HG02623 (cell line): ENCODE results near the gene NPIPA7.
"Not testable (repeated sequence)": the region's sequence is repeated elsewhere in the genome, so short reads cannot be mapped to it uniquely, and the experiment has no call there.

Experiments used
- ATAC-seq: cut with Tn5 transposase; IDR thresholded peaks from one replicate; pipeline ENCODE4 v1.9.1; 2021; ENCODE audit warnings: moderate library complexity; ENCODE audit not compliant: unreplicated experiment

Gene NPIPA7

DNA sequence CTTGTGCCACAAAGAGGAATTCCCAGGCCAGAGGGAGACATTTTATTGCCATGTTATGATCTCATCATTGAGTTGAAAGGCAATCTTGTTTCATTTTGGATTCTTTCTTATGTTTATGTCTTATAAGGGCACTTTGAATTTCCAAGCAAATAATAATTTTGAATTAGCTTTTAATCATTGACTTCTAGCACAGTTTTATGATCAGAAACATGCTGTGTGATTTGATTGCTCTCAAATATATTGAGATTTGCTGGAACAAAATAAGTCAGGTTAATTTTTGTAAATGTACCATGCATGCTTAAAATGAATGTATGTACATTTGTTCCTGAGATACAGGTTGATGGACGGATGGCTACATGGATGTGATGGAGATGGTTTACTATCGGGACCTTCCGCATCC lies at the start of gene NPIPA7:
Gene NPIPA7 (plus strand): TSS at position 301 of the 400 bp plus-strand sequence. CDS start 105 bp downstream, outside the sequence.
- ATAC-seq: not testable (repeated sequence)

DNA sequence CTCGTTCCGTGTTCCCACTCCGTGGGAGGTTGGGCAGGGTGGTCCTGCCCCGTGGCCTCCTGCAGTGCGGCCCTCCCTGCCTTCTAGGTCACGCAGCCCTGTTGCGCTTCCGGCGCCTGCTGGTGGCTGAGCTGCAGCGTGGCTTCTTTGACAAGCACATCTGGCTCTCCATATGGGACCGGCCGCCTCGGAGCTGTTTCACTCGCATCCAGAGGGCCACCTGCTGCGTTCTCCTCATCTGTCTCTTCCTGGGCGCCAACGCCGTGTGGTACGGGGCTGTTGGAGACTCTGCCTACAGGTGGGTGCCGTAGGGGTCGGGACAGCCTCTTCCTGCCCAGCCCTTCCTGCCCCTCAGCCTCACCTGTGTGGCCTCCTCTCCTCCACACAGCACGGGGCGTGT lies 47.5 kb upstream of the NPIPA7 start:
- not testable (repeated sequence) for ATAC-seq

DNA sequence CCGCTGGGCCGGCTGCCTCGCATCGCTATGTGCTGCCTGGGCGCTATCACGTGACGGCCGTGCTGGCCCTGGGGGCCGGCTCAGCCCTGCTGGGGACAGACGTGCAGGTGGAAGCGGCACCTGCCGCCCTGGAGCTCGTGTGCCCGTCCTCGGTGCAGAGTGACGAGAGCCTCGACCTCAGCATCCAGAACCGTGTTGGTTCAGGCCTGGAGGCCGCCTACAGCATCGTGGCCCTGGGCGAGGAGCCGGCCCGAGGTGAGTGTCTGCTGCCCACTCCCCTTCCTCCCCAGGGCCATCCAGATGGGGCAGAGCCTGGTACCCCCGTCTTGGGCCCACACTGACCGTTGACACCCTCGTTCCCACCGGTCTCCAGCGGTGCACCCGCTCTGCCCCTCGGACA lies 21.4 kb upstream of the NPIPA7 start:
- not testable (repeated sequence) for ATAC-seq

DNA sequence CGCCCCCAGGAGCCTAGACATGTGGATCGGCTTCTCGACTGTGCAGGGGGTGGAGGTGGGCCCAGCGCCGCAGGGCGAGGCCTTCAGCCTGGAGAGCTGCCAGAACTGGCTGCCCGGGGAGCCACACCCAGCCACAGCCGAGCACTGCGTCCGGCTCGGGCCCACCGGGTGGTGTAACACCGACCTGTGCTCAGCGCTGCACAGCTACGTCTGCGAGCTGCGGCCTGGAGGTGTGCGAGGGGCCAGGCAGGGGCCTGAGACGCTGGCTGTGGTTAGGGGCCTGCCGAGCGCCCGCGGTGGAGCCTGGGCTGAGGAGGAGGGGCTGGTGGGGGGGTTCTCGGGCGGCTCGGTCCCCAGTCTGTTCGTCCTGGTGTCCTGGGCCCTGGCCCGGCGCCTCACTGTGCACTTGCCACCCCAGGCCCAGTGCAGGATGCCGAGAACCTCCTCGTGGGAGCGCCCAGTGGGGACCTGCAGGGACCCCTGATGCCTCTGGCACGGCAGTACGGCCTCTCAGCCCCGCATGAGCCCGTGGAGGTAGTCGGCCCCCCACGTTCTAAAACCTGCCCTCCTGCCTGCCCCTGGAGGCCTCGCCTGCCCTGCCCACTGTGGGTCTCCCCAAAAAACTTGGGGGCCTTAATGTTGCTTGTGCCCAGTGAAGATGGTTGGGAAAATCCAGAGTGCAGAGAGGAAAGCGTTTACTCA lies 20.2 kb upstream of the NPIPA7 start:
- ATAC-seq: not testable (repeated sequence)

DNA sequence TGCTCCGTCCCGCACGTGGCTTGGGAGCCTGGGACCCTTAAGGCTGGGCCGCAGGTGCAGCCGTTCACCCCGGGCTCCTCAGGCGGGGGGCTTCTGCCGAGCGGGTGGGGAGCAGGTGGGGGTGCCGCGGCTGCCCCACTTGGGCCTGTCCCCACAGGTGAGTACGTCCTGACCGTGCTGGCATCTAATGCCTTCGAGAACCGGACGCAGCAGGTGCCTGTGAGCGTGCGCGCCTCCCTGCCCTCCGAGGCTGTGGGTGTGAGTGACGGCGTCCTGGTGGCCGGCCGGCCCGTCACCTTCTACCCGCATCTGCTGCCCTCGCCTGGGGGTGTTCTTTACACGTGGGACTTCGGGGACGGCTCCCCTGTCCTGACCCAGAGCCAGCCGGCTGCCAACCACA lies 15.3 kb upstream of the NPIPA7 start:
- ATAC-seq: not testable (repeated sequence)

DNA sequence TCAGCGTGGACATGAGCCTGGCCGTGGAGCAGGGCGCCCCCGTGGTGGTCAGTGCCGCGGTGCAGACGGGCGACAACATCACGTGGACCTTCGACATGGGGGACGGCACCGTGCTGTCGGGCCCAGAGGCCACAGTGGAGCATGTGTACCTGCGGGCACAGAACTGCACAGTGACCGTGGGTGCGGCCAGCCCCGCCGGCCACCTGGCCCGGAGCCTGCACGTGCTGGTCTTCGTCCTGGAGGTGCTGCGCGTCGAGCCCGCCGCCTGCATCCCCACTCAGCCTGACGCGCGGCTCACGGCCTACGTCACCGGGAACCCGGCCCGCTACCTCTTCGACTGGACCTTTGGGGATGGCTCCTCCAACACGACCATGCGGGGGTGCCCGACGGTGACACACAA lies 14.8 kb upstream of the NPIPA7 start:
- not testable (repeated sequence) for ATAC-seq

DNA sequence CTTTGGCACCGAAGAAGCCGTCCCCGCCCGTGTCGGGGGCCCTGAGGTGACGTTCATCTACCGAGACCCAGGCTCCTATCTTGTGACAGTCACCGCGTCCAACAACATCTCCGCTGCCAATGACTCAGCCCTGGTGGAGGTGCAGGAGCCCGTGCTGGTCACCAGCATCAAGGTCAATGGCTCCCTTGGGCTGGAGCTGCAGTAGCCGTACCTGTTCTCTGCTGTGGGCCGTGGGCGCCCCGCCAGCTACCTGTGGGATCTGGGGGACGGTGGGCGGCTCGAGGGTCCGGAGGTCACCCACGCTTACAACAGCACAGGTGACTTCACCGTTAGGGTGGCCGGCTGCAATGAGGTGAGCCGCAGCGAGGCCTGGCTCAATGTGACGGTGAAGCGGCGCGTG lies 14.2 kb upstream of the NPIPA7 start:
- not testable (repeated sequence) for ATAC-seq

DNA sequence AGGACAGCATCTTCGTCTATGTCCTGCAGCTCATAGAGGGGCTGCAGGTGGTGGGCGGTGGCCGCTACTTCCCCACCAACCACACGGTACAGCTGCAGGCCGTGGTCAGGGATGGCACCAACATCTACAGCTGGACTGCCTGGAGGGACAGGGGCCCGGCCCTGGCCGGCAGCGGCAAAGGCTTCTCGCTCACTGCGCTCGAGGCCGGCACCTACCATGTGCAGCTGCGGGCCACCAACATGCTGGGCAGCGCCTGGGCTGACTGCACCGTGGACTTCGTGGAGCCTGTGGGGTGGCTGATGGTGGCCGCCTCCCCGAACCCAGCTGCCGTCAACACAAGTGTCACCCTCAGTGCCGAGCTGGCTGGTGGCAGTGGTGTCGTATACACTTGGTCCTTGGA lies 13.6 kb upstream of the NPIPA7 start:
- not testable (repeated sequence) for ATAC-seq

DNA sequence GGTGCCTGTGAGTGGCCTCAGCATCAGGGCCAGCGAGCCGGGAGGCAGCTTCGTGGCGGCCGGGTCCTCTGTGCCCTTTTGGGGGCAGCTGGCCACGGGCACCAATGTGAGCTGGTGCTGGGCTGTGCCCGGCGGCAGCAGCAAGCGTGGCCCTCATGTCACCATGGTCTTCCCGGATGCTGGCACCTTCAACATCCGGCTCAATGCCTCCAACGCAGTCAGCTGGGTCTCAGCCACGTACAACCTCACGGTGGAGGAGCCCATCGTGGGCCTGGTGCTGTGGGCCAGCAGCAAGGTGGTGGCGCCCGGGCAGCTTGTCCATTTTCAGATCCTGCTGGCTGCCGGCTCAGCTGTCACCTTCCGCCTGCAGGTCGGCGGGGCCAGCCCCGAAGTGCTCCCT lies 13.1 kb upstream of the NPIPA7 start:
- ATAC-seq: not testable (repeated sequence)

DNA sequence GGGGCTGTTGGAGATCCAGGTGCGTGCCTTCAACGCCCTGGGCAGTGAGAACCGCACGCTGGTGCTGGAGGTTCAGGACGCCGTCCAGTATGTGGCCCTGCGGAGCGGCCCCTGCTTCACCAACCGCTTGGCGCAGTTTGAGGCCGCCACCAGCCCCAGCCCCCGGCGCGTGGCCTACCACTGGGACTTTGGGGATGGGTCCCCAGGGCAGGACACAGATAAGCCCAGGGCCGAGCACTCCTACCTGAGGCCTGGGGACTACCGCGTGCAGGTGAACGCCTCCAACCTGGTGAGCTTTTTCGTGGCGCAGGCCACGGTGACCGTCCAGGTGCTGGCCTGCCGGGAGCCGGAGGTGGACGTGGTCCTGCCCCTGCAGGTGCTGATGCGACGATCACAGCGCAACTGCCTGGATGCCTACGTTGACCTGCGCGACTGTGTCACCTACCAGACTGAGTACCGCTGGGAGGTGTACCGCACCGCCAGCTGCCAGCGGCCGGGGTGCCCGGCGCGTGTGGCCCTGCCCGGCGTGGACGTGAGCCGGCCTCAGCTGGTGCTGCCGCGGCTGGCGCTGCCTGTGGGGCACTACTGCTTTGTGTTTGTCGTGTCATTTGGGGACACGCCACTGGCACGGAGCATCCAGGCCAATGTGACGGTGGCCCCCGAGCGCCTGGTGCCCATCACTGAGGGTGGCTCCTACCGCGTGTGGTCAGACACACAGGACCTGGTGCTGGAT lies 12.2 kb upstream of the NPIPA7 start:
- ATAC-seq: not testable (repeated sequence)

DNA sequence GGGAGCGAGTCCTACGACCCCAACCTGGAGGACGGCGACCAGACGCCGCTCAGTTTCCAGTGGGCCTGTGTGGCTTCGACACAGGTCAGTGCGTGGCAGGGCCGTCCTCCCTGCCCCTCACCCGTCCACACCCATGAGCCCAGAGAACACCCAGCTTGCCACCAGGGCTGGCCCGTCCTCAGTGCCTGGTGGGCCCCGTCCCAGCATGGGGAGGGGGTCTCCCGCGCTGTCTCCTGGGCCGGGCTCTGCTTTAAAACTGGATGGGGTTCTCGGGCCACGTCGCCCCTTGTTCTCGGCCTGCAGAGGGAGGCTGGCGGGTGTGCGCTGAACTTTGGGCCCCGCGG lies 11.7 kb upstream of the NPIPA7 start:
- ATAC-seq: not testable (repeated sequence)

DNA sequence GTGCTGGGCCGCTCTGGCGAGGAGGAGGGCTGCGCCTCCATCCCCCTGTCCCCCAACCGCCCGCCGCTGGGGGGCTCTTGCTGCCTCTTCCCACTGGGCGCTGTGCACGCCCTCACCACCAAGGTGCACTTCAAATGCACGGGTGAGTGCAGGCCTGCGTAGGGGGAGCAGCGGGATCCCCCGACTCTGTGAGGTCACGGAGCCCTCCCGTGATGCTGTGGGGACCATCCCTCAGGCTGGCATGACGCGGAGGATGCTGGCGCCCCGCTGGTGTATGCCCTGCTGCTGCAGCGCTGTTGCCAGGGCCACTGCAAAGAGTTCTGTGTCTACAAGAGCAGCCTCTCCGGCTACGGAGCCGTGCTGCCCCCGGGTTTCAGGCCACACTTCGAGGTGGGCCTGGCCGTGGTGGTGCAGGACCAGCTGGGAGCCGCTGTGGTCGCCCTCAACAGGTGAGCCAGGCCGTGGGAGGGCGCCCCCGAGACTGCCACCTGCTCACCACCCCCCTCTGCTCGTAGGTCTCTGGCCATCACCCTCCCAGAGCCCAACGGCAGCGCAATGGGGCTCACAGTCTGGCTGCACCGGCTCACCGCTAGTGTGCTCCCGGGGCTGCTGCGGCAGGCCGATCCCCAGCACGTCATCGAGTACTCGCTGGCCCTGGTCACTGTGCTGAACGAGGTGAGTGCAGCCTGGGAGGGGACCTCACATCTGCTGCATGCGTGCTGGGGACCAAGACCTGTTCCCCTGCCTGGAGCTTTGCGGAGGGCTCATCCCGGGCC lies 9.7 kb upstream of the NPIPA7 start:
- ATAC-seq: not testable (repeated sequence)

DNA sequence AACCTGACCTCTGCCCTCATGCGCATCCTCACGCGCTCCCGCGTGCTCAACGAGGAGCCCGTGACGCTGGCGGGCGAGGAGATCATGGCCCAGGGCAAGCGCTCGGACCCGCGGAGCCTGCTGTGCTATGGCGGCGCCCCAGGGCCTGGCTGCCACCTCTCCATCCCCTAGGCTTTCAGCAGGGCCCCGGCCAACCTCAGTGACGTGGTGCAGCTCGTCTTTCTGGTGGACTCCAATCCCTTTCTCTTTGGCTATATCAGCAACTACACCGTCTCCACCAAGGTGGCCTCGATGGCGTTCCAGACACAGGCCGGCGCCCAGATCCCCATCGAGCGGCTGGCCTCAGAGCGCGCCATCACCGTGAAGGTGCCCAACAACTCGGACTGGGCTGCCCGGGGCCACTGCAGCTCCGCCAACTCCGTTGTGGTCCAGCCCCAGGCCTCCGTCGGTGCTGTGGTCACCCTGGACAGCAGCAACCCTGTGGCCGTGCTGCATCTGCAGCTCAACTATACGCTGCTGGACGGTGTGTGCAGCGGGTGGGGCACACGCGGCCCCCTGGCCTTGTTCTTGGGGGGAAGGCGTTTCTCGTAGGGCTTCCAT lies 7.7 kb upstream of the NPIPA7 start:
- ATAC-seq: not testable (repeated sequence)

DNA sequence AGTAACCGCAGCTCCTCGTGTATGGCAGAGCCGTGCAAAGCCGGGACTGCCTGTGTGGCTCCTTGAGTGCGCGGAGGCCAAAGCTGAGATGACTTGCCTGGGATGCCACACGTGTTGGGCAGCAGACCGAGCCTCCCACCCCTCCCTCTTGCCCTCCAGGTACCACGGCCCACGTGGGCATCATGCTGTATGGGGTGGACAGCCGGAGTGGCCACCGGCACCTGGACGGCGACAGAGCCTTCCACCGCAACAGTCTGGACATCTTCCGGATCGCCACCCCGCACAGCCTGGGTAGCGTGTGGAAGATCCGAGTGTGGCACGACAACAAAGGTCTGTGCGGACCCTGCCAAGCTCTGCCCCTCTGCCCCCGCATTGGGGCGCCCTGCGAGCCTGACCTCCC lies 4.7 kb upstream of the NPIPA7 start:
- ATAC-seq: not testable (repeated sequence)

DNA sequence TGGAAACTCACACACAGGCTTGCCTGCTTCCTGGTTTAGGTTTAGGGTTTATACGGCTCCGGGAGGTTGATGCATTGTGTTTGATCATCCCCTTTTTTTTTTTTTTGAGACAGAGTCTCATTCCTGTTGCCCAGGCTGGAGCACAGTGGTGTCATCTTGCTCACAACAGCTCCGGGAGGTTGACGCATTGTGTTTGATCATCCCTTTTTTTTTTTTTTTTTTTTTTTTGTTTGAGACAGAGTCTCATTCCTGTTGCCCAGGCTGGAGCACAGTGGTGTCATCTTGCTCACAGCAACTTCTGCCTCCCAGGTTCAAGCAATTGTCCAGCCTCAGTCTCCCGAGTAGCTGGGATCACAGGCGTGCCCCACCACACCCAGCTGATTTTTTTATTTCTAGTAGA lies 20.7 kb downstream of the NPIPA7 start:
- ATAC-seq: not testable (repeated sequence)

DNA sequence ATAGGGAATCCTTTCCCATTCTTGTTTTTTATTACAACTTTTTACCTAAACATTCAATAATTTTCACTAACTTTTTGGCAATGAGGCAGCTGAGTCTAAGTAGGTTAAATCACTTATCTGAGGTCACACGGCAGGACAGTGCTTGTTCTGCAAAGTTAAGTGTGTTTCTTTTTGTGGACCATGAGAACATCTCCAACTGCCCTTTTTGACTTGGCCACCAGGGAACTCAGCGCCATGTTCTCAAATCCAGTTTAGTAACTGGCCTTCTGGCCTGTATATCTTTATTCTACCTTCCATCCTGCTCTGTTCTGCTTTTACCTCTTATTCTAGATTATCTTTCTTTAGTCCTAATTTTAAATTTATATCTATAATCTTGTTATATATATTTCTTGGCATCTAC lies 23.4 kb downstream of the NPIPA7 start:
- ATAC-seq: not testable (repeated sequence)

DNA sequence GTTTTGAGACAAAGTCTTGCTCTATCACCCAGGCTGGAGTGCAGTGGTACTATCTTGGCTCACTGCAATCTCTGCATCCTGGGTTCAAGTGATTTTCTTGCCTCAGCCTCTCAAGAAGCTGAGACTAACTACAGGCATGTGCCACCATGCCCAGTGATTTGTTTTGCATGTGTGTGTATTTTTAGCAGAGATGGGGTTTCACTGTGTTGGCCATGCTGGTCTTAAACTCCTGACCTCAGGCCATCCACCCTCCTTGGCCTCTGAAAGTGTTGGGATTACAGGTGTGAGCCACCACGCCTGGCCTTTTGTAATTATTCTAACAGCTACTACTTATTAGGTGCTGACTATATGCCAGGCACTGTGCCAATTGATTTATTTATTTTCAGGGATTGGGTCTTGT lies 25.3 kb downstream of the NPIPA7 start:
- not testable (repeated sequence) for ATAC-seq

DNA sequence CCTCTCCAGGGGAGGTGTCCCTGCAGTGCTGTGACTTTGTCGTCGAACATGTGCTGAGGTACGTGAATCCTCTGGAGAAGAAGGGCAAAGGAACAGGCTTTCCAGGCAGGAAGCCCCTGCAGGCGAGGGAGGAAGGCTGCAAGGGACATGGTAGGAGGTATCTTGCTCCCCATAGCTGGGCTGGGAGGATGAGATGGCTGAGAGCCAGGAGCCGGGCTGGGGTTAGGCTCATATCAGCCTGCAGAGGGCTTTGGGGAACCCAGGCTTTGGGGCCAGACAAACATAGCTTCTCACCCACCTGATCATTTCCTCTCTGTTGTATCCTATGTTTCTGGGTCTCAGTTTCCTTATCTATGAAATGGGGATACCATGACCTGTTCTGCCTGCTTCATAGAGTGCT lies 26.5 kb downstream of the NPIPA7 start:
- not testable (repeated sequence) for ATAC-seq

DNA sequence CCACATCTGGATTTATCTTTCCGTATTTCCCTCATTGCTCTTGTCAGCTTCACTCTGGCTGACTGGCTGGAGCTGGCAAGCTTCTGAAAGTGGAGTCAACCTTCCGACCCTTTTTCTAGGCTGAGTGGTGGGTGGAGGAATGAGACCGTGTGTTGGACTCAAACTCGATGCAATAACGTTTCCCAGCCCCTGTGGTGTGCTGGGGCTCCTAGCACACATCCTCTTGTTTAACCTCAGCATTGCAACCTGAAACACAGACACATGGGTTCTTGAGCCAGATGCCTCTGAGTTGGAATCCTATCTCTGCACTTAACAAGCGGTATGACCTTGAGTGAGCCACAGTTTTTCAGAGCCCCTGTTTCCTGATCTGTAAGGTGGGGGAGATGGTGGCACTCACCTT lies 29.5 kb downstream of the NPIPA7 start:
- ATAC-seq: not testable (repeated sequence)

DNA sequence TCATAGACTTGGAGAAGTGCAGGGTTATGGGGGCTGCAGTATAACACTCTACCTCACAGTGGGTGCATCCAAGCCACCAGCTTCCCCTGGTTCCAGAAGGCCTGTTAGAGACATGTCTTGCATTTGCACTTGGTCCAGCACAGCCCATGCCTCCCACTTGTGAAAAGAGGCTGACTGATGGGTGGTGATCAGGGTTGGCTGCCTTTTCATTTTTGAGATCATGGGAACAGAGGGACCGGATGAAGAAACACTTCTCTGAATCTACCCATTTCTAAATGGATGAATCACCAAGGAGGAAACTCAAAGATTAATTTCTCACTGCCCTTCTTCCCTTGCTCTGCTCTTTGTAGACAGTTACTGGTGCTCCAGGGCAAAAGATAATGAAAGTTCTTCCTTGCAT lies 34.8 kb downstream of the NPIPA7 start:
- not testable (repeated sequence) for ATAC-seq

DNA sequence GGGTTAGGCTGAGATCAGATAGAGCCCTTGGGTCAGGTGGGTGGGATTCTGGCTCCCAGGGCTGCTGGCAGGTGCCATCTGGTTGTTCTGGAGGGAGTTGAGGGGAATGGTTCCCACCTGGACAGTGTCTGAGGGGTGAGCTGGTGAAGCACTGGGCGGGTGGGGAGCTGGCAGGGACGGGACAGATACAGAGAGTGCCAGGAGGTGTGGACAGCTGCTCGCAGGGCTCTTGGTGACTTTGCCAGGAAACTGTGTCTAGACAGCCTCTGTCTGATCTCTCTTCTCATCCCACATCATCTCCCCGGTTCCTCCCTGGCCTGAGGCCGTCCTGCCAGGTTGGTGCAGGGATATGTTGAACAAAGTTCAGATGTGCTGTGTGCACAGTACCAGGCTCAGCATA lies 38.1 kb downstream of the NPIPA7 start:
- not testable (repeated sequence) for ATAC-seq
